HAP-1 (cell line): ENCODE results near the gene LRIG2.

Experiments used
- DNase-seq, 2 experiments: peaks; one replicate each; pipeline ENCODE4 v3.0.0-alpha.2; 2016 to 2020; ENCODE audit warnings: low spot score in 2 of 2
- H3K27me3 ChIP-seq: fragments of 250-450 bp; sonication (Bioruptor Pico); 2 replicates; pipeline ENCODE4 v1.5.1; 2020; ENCODE audit warnings: low read depth, mild to moderate bottlenecking, moderate library complexity
- H3K36me3 ChIP-seq: fragments of 250-450 bp; sonication (Bioruptor Pico); replicated peaks from 2 replicates; pipeline ENCODE4 v1.5.1; 2020; ENCODE audit warnings: mild to moderate bottlenecking
- H3K4me1 ChIP-seq: fragments of 250-450 bp; sonication (Bioruptor Pico); 2 replicates; pipeline ENCODE4 v1.5.1; 2020; ENCODE audit warnings: mild to moderate bottlenecking
- H3K4me3 ChIP-seq: fragments of 250-450 bp; sonication (Bioruptor Pico); 2 replicates; pipeline ENCODE4 v1.5.1; 2020; ENCODE audit warnings: mild to moderate bottlenecking, moderate library complexity
- H3K9me3 ChIP-seq: fragments of 250-450 bp; sonication (Bioruptor Pico); 2 replicates; pipeline ENCODE4 v1.5.1; 2020; ENCODE audit warnings: mild to moderate bottlenecking, moderate library complexity
- in situ Hi-C: fragments of 300-500 bp; cut with MboI; formaldehyde crosslinking; loops from 3 replicates; pipeline ENCODE4 v1.14.3; 2020; ENCODE audit warnings: low sequenced_read_pairs, inconsistent platforms, mixed read lengths

The LRIG2 gene

DNA sequence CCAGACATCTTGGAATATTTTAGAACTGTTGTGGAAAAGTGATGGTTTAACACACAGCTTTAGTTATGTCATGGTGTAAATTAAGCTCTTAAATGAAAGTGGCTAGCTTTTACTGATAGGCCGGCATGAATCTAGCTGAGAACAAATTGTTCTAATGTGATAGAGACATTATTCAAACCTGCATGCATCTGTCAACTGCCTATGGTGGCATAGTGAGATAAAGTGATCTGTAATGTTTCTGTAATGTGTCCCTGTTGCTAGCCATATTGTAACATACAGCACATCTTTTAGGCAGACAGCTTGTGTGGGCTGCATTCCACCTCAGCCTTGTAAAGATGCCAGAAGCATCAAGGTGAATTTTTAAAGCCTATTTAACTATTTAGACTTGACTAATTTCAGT is 16.0 kb downstream of the LRIG2 start:
- no peak for DNase-seq
- in situ Hi-C loops = no loop called here
- H3K4me1 ChIP-seq = no peaks in the 10 kb centered on the region
- no peak overlapping the region for H3K4me3 ChIP-seq
- H3K9me3 ChIP-seq = no peaks in the 10 kb centered on the region
- no peaks in the 10 kb centered on the region for H3K27me3 ChIP-seq
- peaks cover 9% of the 10 kb centered on the region for H3K36me3 ChIP-seq

DNA sequence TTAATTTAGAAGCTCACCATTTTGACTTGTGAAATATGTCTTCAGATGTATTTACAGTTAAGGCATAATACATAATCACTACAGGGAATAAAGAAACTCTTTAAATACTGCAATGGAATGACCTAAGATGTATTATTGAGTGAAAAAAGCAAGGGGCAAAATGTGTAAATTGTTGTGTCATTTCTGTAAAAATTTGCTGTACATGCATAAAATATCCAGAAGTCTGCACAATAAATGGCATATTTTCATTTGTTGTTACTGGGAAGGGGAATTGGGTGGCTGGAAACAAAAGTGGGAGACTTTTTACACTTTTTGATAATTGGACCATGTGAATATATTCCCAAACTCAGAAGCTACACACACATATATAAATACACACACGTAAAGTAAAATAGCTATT is 17.1 kb downstream of the LRIG2 start:
- Histone ChIP-seq H3K36me3 (peaks cover 17% of the 10 kb centered on the region), H3K4me1 (no peaks in the 10 kb centered on the region), H3K9me3 (no peaks in the 10 kb centered on the region), H3K4me3 (no peak overlapping the region), H3K27me3 (no peaks in the 10 kb centered on the region)
- DNase-seq = no peak
- in situ Hi-C loops = no loop called here

DNA sequence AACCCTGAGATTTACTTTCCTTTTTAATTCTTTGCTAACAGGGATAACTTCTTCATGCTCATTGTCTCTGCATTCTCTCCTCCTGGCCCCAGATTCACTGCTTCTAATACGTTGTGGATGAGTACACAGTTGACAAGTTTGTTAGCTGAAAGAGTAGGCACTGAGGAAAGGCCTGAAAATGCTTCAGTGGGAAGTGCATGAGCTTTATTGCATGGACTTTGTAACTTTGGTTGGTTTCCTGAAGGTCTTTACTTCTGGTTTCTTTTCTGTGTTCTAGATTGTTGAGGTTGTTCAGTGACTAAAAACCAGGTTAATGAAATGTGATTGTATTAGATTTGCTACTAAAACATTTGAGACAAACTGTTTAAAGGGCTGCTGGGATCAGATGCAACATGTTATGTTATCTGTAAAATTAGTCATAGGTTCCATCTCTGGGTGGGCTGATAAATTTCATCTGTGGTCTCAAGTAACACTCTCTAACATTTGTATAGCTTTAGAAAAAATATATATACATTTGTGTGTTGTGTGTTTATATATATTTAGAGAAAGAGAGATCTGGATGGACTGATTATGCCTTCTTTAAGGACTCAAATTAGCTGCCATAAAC is 19.1 kb downstream of the LRIG2 start:
- H3K9me3 ChIP-seq = no peaks in the 10 kb centered on the region
- no peaks in the 10 kb centered on the region for H3K27me3 ChIP-seq
- peaks cover 28% of the 10 kb centered on the region for H3K36me3 ChIP-seq
- DNase-seq = no peak
- H3K4me3 ChIP-seq = no peak overlapping the region
- in situ Hi-C loops = no loop called here
- H3K4me1 ChIP-seq = no peaks in the 10 kb centered on the region

GRCh38 chr1:113094506-113094905 is 21.5 kb downstream of the LRIG2 start:
- Histone ChIP-seq H3K36me3 (peaks cover 48% of the 10 kb centered on the region), H3K27me3 (no peaks in the 10 kb centered on the region), H3K9me3 (no peaks in the 10 kb centered on the region), H3K4me3 (no peak overlapping the region), H3K4me1 (no peaks in the 10 kb centered on the region)
- DNase-seq = no peak
- in situ Hi-C loops = no loop called here

GRCh38 chr1:113095790-113096455 is 22.9 kb downstream of the LRIG2 start:
- in situ Hi-C loops = no loop called here
- H3K9me3 ChIP-seq = no peaks in the 10 kb centered on the region
- DNase-seq = no peak
- peaks cover 62% of the 10 kb centered on the region for H3K36me3 ChIP-seq
- H3K4me3 ChIP-seq = no peak overlapping the region
- H3K4me1 ChIP-seq = peaks cover 3% of the 10 kb centered on the region; the same call in 1 of the 2 replicates
- no peaks in the 10 kb centered on the region for H3K27me3 ChIP-seq

- no peak for DNase-seq
- Histone ChIP-seq H3K36me3 (peaks cover 68% of the 10 kb centered on the region), H3K9me3 (no peaks in the 10 kb centered on the region), H3K4me3 (no peak overlapping the region), H3K27me3 (no peaks in the 10 kb centered on the region), H3K4me1 (peaks cover 3% of the 10 kb centered on the region; the same call in 1 of the 2 replicates)
- in situ Hi-C loops = no loop called here
Observed at GRCh38 chr1:113096493-113096892, 23.5 kb downstream of the LRIG2 start.

- H3K4me1 ChIP-seq = peaks cover 3% of the 10 kb centered on the region; the same call in 1 of the 2 replicates
- no peak overlapping the region for H3K4me3 ChIP-seq
- no peaks in the 10 kb centered on the region for H3K27me3 ChIP-seq
- DNase-seq = no peak
- H3K9me3 ChIP-seq = no peaks in the 10 kb centered on the region
- peaks cover 83% of the 10 kb centered on the region for H3K36me3 ChIP-seq
- in situ Hi-C loops = no loop called here
Observed at GRCh38 chr1:113101588-113101987, 28.6 kb downstream of the LRIG2 start.

DNA sequence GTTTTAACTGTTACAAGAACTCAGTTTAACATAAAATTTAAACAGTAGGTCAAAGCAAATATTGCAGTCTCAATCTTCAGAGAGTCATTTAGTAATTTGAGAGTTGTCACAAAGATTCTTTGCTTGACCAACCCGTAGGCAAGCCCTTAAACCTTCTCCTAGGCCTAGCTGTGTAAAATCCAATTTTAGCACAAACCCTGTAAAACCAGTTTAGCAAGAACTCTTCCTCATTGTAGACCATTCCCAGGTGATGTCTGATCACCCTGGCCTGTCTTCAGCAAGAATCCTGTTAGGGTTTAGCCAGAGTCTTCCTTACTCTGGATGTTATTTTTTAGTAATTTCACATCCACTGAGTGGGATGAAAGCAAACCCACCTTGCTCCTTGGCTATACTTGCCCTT is 30.1 kb downstream of the LRIG2 start:
- DNase-seq = no peak
- no peaks in the 10 kb centered on the region for H3K9me3 ChIP-seq
- peaks cover 3% of the 10 kb centered on the region; the same call in 1 of the 2 replicates for H3K4me1 ChIP-seq
- H3K36me3 ChIP-seq = peaks cover 85% of the 10 kb centered on the region
- in situ Hi-C loops = no loop called here
- H3K27me3 ChIP-seq = no peaks in the 10 kb centered on the region
- no peak overlapping the region for H3K4me3 ChIP-seq

DNA sequence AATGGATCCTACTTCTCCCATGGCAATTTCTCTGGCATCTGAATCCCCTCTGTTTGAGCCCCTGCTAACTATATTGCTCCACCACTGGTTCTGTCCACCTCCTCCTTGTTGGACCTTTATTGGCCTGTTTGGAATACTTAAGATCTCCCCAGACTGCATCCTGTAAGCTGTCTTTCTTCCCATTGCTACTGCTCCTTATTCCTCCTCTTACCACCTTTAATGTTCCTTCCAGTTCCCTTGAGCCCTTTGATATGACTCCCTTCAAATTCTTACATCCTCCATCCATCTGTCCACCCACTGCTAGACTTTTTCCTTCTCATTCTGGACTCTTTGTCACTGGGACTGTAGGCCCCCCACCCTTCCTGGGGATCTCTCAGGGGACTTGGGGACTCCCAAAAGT is 31.0 kb downstream of the LRIG2 start:
- H3K27me3 ChIP-seq = no peaks in the 10 kb centered on the region
- H3K4me1 ChIP-seq = peaks cover 3% of the 10 kb centered on the region; the same call in 1 of the 2 replicates
- in situ Hi-C loops = no loop called here
- H3K4me3 ChIP-seq = no peak overlapping the region
- H3K9me3 ChIP-seq = no peaks in the 10 kb centered on the region
- peaks cover 82% of the 10 kb centered on the region for H3K36me3 ChIP-seq
- DNase-seq = no peak

DNA sequence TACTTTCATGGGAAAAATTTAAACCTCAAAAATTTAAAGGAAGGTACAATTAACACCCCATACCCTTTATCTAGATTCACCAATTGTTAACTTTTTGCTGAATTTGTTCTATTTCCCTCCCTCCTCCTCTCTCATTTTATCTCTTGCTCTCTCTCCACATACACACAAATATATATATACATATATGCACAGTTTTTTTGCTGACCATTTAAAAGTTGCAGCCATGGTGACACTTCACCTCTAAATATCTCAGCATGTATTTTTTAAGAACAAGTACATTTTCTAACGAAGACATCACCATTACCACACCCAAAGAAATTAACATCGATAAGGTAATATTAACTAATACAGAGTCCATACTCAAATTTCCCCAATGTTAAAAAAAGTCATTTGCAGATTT is 33.9 kb downstream of the LRIG2 start:
- Histone ChIP-seq H3K4me3 (no peak overlapping the region), H3K36me3 (peaks cover 79% of the 10 kb centered on the region), H3K4me1 (no peaks in the 10 kb centered on the region), H3K9me3 (no peaks in the 10 kb centered on the region), H3K27me3 (no peaks in the 10 kb centered on the region)
- no peak for DNase-seq
- in situ Hi-C loops = no loop called here

GRCh38 chr1:113109908-113110554 is 37.0 kb downstream of the LRIG2 start:
- DNase-seq = no peak
- H3K4me3 ChIP-seq = no peak overlapping the region
- peaks cover 76% of the 10 kb centered on the region for H3K36me3 ChIP-seq
- H3K27me3 ChIP-seq = no peaks in the 10 kb centered on the region
- H3K9me3 ChIP-seq = no peaks in the 10 kb centered on the region
- in situ Hi-C loops = no loop called here
- H3K4me1 ChIP-seq = no peaks in the 10 kb centered on the region

DNA sequence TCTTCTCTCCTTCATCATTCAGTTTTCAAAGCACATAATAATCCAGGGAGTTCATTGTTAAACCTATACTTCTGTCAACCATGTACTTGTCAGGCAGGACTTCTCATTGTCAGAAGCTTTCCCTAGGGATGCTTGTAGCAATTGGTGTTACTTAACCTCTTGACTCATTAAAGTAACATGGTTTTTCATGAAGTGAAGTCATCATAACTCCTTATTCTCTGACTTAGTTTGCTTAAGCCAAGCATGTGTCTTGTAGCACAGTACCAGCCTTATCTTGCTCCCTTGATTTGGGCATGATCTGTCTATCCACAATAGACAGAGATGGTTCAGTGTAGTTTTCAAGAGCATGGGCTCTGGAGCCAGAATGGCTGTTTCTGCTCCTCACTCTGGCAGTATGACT is 45.3 kb downstream of the LRIG2 start:
- in situ Hi-C loops = no loop called here
- DNase-seq = no peak
- no peaks in the 10 kb centered on the region for H3K9me3 ChIP-seq
- no peaks in the 10 kb centered on the region for H3K27me3 ChIP-seq
- H3K4me1 ChIP-seq = no peaks in the 10 kb centered on the region
- H3K36me3 ChIP-seq = peaks cover 79% of the 10 kb centered on the region
- H3K4me3 ChIP-seq = no peak overlapping the region

- H3K4me1 ChIP-seq = no peaks in the 10 kb centered on the region
- H3K27me3 ChIP-seq = no peaks in the 10 kb centered on the region
- no peaks in the 10 kb centered on the region for H3K9me3 ChIP-seq
- DNase-seq = no peak
- in situ Hi-C loops = no loop called here
- H3K36me3 ChIP-seq = peaks cover 70% of the 10 kb centered on the region
- H3K4me3 ChIP-seq = no peak overlapping the region
Observed at GRCh38 chr1:113123737-113124136, 50.7 kb downstream of the LRIG2 start.

GRCh38 chr1:113124366-113124765 is 51.4 kb downstream of the LRIG2 start:
- in situ Hi-C loops = no loop called here
- Histone ChIP-seq H3K4me3 (no peak overlapping the region), H3K9me3 (no peaks in the 10 kb centered on the region), H3K27me3 (no peaks in the 10 kb centered on the region), H3K36me3 (peaks cover 64% of the 10 kb centered on the region), H3K4me1 (no peaks in the 10 kb centered on the region)
- no peak for DNase-seq
